Measurements from ENCODE around the gene PGBD2. TPM values are rescaled to one million over a fixed set of nuclear protein-coding genes. Genes with fewer than 3 reads are reported as not detected.

PGBD2 gene
- polyA plus RNA-seq, 1 donor (not counting 4 experiments of a cell fraction or from before 2014, with no cell fraction given): 5.1 TPM

DNA sequence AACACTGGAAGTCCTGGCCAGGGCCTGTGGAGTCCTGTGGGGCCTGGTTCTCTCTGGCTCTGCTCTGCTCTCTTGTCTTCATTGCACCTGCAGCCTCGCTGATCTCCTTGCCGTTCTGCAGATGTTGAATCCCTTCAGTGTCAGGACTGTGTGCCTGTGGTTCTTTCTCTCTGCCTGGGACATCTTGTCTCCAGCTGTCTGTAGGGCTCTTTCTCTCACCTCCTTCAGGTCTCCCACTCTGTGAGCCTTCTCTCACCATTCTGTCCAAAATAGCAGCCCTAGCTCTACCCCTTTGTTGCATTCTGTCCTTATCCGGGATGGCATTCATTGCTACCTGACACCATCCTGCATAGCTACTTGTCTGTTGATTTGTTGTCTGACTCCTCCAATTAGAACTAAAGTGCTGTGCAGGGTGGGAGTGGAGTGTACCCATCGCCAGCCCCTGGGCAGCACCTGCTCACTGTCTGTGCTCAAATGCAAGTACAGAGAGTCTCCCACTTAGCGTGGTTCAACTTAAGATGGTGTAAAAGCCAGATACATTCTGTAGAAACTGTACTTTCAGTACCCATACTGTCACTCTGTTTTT lies 8.9 kb downstream of the PGBD2 start:
- Histone ChIP-seq H3K9ac (ENCODE audit: control insufficient read depth, extremely low read depth, insufficient read depth, low read length) (no peak overlapping the region), H3K4me3 (ENCODE audit: control insufficient read depth in 2 of 3, extremely low read depth in 1 of 3, insufficient read depth in 2 of 3, low read depth in 1 of 3, low read length in 3 of 3) (no peak overlapping the region), H3K9me3 (ENCODE audit: control insufficient read depth, low read depth, low read length) (no peaks in the 10 kb centered on the region), H3K79me2 (ENCODE audit: control insufficient read depth, insufficient read depth, low read length) (no peaks in the 10 kb centered on the region), H4K20me1 (ENCODE audit: control insufficient read depth, extremely low read depth, insufficient read depth, low read length) (no peaks in the 10 kb centered on the region), H3K36me3 (ENCODE audit: control insufficient read depth in 2 of 2, extremely low read depth in 1 of 2, insufficient read depth in 2 of 2, low read length in 2 of 2) (peaks cover 15 to 24% of the 10 kb centered on the region in 2 experiments), H3K4me2 (ENCODE audit: control insufficient read depth, extremely low read depth, insufficient read depth, low read depth, low read length) (no peak overlapping the region), H2AFZ (ENCODE audit: control insufficient read depth, low read length) (no peak overlapping the region), H3K27ac (ENCODE audit: control insufficient read depth, insufficient read depth, low read length) (no peak overlapping the region), H3K9me1 (ENCODE audit: control insufficient read depth, extremely low read depth, insufficient read depth, low read length) (no peaks in the 10 kb centered on the region), H3K27me3 (ENCODE audit: control insufficient read depth, extremely low read depth, insufficient read depth, low read length) (no peaks in the 10 kb centered on the region), H3K4me1 (ENCODE audit: control insufficient read depth, extremely low read depth, insufficient read depth, low read length) (no peaks in the 10 kb centered on the region)
- dilution Hi-C loops (cut with MboI; ENCODE audit: extremely low pct_ligation_motif_present, low sequenced_read_pairs): no loop called here
- no peak for FAIRE-seq
- no peak for DNase-seq (ENCODE audit: low read depth, low spot score)
- TF ChIP-seq, protein P1, sequence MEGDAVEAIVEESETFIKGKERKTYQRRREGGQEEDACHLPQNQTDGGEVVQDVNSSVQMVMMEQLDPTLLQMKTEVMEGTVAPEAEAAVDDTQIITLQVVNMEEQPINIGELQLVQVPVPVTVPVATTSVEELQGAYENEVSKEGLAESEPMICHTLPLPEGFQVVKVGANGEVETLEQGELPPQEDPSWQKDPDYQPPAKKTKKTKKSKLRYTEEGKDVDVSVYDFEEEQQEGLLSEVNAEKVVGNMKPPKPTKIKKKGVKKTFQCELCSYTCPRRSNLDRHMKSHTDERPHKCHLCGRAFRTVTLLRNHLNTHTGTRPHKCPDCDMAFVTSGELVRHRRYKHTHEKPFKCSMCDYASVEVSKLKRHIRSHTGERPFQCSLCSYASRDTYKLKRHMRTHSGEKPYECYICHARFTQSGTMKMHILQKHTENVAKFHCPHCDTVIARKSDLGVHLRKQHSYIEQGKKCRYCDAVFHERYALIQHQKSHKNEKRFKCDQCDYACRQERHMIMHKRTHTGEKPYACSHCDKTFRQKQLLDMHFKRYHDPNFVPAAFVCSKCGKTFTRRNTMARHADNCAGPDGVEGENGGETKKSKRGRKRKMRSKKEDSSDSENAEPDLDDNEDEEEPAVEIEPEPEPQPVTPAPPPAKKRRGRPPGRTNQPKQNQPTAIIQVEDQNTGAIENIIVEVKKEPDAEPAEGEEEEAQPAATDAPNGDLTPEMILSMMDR (optimal IDR thresholded peaks at IDR 0.05 in 1 of 3, IDR thresholded peaks at IDR 0.05 in 1 of 3, conservative IDR thresholded peaks at IDR 0.05 in 1 of 3; ENCODE audit: extremely low read depth in 1 of 3, insufficient read depth in 2 of 3, low read length in 3 of 3): no peak
- no peak for TF ChIP-seq EZH2 (IDR thresholded peaks at IDR 0.05; ENCODE audit: low read length)

GRCh38 chr1:248918131-248918530 lies 12.1 kb downstream of the PGBD2 start:
- Histone ChIP-seq H4K20me1 (ENCODE audit: control insufficient read depth, extremely low read depth, insufficient read depth, low read length) (no peaks in the 10 kb centered on the region), H3K9me3 (ENCODE audit: control insufficient read depth, low read depth, low read length) (no peaks in the 10 kb centered on the region), H3K4me1 (ENCODE audit: control insufficient read depth, extremely low read depth, insufficient read depth, low read length) (no peaks in the 10 kb centered on the region), H3K36me3 (ENCODE audit: control insufficient read depth in 2 of 2, extremely low read depth in 1 of 2, insufficient read depth in 2 of 2, low read length in 2 of 2) (peaks cover 15 to 24% of the 10 kb centered on the region in 2 experiments), H3K9ac (ENCODE audit: control insufficient read depth, extremely low read depth, insufficient read depth, low read length) (no peak overlapping the region), H3K27me3 (ENCODE audit: control insufficient read depth, extremely low read depth, insufficient read depth, low read length) (no peaks in the 10 kb centered on the region), H3K9me1 (ENCODE audit: control insufficient read depth, extremely low read depth, insufficient read depth, low read length) (no peaks in the 10 kb centered on the region), H3K79me2 (ENCODE audit: control insufficient read depth, insufficient read depth, low read length) (no peaks in the 10 kb centered on the region), H3K27ac (ENCODE audit: control insufficient read depth, insufficient read depth, low read length) (no peak overlapping the region), H3K4me3 (ENCODE audit: control insufficient read depth in 2 of 3, extremely low read depth in 1 of 3, insufficient read depth in 2 of 3, low read depth in 1 of 3, low read length in 3 of 3) (no peak overlapping the region), H2AFZ (ENCODE audit: control insufficient read depth, low read length) (no peak overlapping the region), H3K4me2 (ENCODE audit: control insufficient read depth, extremely low read depth, insufficient read depth, low read depth, low read length) (no peak overlapping the region)
- FAIRE-seq (no peak), DNase-seq (ENCODE audit: low read depth, low spot score) (no peak)
- TF ChIP-seq, protein P1 (optimal IDR thresholded peaks at IDR 0.05 in 1 of 3, IDR thresholded peaks at IDR 0.05 in 1 of 3, conservative IDR thresholded peaks at IDR 0.05 in 1 of 3; ENCODE audit: extremely low read depth in 1 of 3, insufficient read depth in 2 of 3, low read length in 3 of 3): no peak
- no peak for TF ChIP-seq EZH2 (IDR thresholded peaks at IDR 0.05; ENCODE audit: low read length)
- dilution Hi-C loops (cut with MboI; ENCODE audit: extremely low pct_ligation_motif_present, low sequenced_read_pairs): no loop called here

Measured in keratinocyte (primary cell).